GM19193 (cell line): Measurements from ENCODE around the gene AEBP1.

Source experiments
- POLR2A ChIP-seq: IDR thresholded peaks from 4 replicates; pipeline ENCODE4 v1.6.1; 2011; ENCODE audit not compliant: insufficient read depth, insufficient read length; ENCODE audit errors: extremely low read depth

AEBP1 gene

DNA sequence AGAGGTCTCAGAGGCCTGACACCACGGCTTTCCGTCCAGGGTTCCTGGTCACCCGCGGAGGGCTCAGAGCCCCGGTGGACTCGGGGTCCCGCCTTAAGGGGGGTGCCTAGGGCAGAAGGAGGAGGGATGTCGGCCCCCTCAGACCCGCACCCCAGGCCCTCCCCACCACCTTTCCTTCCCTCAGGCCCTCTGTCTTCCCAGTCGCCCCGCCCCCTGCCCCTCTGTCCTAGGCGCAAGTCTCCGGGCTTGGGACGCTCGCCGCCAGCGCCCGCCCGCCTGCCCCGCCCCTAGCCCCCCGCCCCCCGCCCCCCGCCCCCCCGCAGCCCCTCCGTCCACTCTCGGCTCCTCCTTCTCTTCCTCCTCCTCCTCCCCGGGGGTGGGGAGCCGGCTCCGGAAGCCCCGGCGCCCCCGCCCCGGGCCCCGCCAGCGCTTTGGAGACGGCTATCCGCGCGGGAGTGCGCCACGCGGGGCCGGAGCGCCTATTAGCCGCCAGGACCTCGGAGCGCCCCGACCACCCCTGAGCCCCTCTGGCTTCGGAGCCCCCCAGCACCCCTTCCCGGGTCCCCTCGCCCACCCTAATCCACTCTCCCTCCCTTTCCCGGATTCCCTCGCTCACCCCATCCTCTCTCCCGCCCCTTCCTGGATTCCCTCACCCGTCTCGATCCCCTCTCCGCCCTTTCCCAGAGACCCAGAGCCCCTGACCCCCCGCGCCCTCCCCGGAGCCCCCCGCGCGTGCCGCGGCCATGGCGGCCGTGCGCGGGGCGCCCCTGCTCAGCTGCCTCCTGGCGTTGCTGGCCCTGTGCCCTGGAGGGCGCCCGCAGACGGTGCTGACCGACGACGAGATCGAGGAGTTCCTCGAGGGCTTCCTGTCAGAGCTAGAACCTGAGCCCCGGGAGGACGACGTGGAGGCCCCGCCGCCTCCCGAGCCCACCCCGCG, at the start of gene AEBP1:
AEBP1 (plus strand) TSS at position 423 of the 937 bp plus-strand sequence; CDS start at position 744, 321 bp downstream.
- TF ChIP-seq POLR2A, result no peak

- TF ChIP-seq POLR2A, result no peak
Measured at GRCh38 chr7:44056681-44057080, 47.5 kb upstream of the AEBP1 start.

GRCh38 chr7:44057181-44057848, 46.8 kb upstream of the AEBP1 start:
- TF ChIP-seq POLR2A, result no peak

GRCh38 chr7:44057849-44058758, 46.0 kb upstream of the AEBP1 start:
- TF ChIP-seq POLR2A, result no peak

DNA sequence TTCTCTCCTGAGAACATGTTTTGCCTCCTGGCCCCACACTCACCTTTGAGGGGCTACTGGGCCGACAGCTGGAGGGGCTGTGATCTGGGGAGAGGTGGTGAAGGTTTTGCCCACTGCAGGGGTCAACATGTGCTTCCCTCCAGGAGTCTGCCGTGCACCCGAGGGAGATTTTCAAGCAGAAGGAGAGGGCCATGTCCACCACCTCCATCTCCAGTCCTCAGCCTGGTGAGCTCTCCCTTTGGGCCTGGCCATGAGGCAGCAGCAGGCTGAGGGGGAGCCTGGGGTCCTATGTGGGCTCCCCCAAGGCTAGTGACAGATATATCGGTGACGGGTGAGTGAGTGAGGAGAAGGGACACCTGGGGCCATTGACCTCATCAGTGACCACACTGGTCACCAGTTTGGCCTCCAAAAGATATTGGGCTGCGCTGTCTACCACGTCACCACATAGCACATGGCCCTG, 45.4 kb upstream of the AEBP1 start:
- TF ChIP-seq POLR2A, result no peak

DNA sequence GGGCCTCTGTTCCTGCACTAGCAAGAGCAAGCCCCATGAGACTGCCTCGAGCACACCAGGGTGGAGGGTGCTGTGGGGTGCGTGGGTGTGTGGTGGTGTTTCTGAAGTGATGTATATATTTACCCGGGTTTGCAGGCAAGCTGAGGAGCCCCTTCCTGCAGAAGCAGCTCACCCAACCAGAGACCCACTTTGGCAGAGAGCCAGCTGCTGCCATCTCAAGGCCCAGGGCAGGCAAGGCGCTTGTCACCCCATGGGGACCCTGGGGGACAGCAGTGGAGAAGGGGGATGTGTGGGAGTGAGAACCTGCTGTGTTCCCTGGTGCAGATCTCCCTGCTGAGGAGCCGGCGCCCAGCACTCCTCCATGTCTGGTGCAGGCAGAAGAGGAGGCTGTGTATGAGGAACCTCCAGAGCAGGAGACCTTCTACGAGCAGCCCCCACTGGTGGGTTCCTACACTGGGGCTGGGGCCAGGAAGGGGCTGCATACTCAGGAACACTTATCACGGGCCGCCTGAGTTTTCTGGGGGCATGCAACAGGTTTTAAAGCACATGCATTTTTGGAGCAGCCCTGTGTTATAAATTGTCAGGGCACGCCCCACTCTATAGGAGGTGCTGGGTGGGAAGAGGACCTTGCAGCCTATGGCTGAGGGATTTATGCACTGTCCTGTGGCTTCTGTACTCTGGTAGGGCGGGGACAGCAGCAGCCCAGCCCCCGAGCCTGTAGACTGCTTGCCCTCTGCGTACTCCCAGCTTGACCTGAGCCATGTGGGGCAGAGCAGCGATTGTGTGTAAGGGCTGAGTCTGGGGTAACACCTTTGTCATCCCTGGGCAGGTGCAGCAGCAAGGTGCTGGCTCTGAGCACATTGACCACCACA, 44.7 kb upstream of the AEBP1 start:
- no peak for TF ChIP-seq POLR2A

GRCh38 chr7:44060091-44060947, 43.8 kb upstream of the AEBP1 start:
- no peak for TF ChIP-seq POLR2A

DNA sequence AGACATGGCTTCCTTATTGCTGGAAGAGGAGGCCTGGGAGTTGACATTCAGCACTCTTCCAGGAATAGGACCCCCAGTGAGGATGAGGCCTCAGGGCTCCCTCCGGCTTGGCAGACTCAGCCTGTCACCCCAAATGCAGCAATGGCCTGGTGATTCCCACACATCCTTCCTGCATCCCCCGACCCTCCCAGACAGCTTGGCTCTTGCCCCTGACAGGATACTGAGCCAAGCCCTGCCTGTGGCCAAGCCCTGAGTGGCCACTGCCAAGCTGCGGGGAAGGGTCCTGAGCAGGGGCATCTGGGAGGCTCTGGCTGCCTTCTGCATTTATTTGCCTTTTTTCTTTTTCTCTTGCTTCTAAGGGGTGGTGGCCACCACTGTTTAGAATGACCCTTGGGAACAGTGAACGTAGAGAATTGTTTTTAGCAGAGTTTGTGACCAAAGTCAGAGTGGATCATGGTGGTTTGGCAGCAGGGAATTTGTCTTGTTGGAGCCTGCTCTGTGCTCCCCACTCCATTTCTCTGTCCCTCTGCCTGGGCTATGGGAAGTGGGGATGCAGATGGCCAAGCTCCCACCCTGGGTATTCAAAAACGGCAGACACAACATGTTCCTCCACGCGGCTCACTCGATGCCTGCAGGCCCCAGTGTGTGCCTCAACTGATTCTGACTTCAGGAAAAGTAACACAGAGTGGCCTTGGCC, 43.0 kb upstream of the AEBP1 start:
- no peak for TF ChIP-seq POLR2A

DNA sequence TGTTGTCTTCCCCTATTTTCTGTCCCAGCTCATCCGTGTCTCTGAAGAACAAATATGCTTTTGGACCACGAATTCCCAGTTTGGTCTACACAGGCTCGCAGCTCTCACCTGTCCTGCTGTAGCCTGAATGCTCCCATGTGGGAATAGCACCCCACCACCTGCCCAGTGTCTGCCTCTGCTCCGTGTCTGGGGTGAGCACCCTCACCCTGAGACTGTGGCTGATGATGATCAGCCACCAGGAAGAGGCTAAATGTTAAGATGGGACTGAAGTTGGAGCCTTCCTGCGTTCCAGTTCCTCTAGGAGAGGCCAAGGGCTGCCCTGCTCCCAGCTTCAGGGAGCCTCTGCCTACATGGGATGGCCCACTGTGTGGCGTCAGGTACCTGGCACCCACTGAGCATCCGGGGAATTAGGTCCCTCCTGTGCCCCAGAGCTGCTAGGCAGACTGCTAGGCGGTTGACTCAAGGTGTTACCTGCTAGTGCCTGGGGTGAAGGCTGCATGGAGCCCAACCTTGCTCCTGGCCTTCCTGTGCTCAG, 42.4 kb upstream of the AEBP1 start:
- no peak for TF ChIP-seq POLR2A

DNA sequence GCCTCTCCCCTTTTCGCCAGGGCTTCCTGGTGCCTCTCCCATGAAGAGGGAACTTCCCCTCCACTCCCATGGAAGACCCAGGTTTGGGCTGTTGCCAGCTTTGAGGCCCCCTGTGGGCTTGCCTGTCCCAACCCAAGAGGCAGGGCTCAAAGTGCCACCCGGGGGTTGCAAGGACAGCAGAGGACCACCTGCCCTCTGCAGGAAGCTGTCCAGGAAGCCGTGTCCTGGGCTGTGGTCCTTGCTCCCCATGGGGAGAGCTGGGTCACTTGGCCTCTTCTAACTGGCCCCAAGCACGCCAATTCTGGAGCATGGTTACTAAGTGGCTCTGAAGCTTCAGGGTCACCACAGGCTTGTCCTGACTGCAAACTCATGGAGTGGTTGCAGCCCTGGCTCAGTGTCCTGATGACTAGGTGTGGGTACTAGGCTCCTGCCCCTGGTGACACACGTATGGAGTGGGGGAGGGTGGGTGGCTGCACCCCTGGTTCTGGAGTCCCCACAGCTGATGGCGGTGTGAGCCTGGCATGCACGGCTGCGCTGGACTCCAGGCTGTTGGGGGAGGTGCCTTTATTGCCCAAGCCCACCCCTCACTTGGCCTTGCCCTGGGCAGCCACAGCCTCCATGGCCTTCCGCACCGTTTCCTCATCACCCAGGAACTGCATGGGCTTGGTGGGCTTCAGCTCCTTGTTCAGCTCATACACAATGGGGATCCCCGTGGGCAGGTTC, 41.8 kb upstream of the AEBP1 start:
- peak; percentile 28 for TF ChIP-seq POLR2A

GRCh38 chr7:44062903-44063295, 41.2 kb upstream of the AEBP1 start:
- no peak for TF ChIP-seq POLR2A

DNA sequence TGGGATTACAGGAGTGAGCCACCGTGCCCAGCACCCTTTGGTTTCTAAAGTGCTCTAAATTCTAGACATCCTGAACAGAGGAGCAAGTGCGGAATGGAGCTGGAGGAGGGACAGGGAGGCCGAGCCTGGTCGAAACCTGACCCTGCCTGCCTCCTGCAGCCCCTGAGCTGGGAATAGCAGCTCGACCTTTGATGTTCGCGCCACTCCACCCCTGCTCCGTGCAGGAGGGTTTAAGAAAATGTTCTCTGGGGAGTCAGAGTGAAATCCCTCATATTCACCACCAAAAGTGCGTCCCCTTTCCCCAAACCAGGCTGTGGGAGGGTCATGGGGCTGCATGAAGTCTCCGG, 40.6 kb upstream of the AEBP1 start:
- no peak for TF ChIP-seq POLR2A
